GM12891 (cell line): Measurements from ENCODE around the gene ALKBH7.

Experiments used
- DNase-seq: peaks from one replicate; pipeline ENCODE4 v3.0.0; 2011; ENCODE audit warnings: low spot score; ENCODE audit not compliant: insufficient read length
- FAIRE-seq: peaks from 2 replicates; lab custom pipeline; 2011; peaks lifted over from hg19 to GRCh38; lab: Jason Lieb, UNC
- PAX5 ChIP-seq: IDR thresholded peaks from 2 replicates; pipeline ENCODE4 v1.6.1; 2011; ENCODE audit warnings: low read length, moderate library complexity, mild to moderate bottlenecking; ENCODE audit not compliant: insufficient read depth, severe bottlenecking
- POLR2A ChIP-seq: IDR thresholded peaks from 2 replicates; pipeline ENCODE4 v1.6.1; 2011; ENCODE audit warnings: low read depth, low read length, control low read depth
- POLR2AphosphoS5 ChIP-seq: IDR thresholded peaks from 2 replicates; pipeline ENCODE4 v1.6.1; 2011; ENCODE audit warnings: low read depth, low read length, control low read depth
- POU2F2 ChIP-seq: IDR thresholded peaks from 2 replicates; pipeline ENCODE4 v1.6.1; 2011; ENCODE audit warnings: low read depth, mild to moderate bottlenecking, control low read depth, low read length, moderate library complexity
- SPI1 ChIP-seq: IDR thresholded peaks from 2 replicates; pipeline ENCODE4 v1.6.1; 2011; ENCODE audit warnings: low read depth, low read length, control low read depth
- TAF1 ChIP-seq: IDR thresholded peaks from 2 replicates; pipeline ENCODE4 v1.6.1; 2011; ENCODE audit warnings: low read depth, low read length, control low read depth

The ALKBH7 gene

GRCh38 chr19:6424195-6424938 is 51.8 kb downstream of the ALKBH7 start, which contains the start of gene KHSRP:
TSS of gene KHSRP (minus strand) at chr19:6424811. CDS start at chr19:6424701, 110 bp downstream.
- FAIRE-seq, result no peak
- no peak for DNase-seq

More at GRCh38 chr19:6424195-6424938, 51.8 kb downstream of the ALKBH7 start, which contains the start of gene KHSRP:
- no peak for TF ChIP-seq TAF1
- no peak for TF ChIP-seq SPI1
- TF ChIP-seq POLR2AphosphoS5, result no peak
- no peak for TF ChIP-seq PAX5
- no peak for TF ChIP-seq POU2F2
- no peak for TF ChIP-seq POLR2A
